NOMO-1 (cell line): ENCODE data around the gene TPCN2.
A peak's percentile ranks its signal among the peaks of the same experiment; 100 is the strongest.

Experiments used
- DNase-seq, 2 experiments: peaks; one replicate each; lab custom pipeline; 2025; ENCODE audit not compliant: unreplicated experiment in 2 of 2; lab: John Stamatoyannopoulos, UW

The TPCN2 gene

GRCh38 chr11:69035946-69036340 is 12.8 kb upstream of the TPCN2 start:
- DNase-seq = no peak

GRCh38 chr11:69037074-69037473 is 11.7 kb upstream of the TPCN2 start:
- DNase-seq = no peak

GRCh38 chr11:69037544-69037943 is 11.2 kb upstream of the TPCN2 start:
- no peak for DNase-seq

- no peak for DNase-seq
These were observed 9.2 kb upstream of the TPCN2 start for GRCh38 chr11:69039501-69039900.

DNA sequence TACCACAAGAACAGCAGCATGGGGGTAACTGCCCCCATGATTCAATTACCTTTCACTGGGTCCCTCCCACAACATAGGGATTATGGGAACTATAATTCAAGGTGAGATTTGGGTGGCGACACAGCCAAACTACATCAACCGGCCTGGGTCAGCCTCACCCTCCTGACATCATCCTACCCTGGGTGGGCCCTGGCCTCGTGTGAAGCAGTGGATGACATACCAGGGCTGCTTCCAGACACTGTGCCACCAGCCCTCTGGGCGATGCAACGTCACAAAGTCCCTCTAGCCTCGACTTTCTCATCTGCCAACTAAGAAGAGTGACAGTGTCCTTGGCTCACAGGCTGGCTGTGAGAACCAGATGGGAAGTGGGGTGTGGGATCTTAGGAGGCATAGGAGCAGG is 8.7 kb upstream of the TPCN2 start:
- DNase-seq = no peak

GRCh38 chr11:69040581-69041260 is 8.0 kb upstream of the TPCN2 start:
- no peak for DNase-seq

GRCh38 chr11:69041516-69041915 is 7.2 kb upstream of the TPCN2 start:
- no peak for DNase-seq

GRCh38 chr11:69044111-69045013 is 4.4 kb upstream of the TPCN2 start:
- peak in 1 of 2 experiments; percentile 28 for DNase-seq

GRCh38 chr11:69048031-69048693 is 570 bp upstream of the TPCN2 start:
- peak in 1 of 2 experiments; percentile 42 for DNase-seq

- peak; percentile 19 to 45 for DNase-seq
These were observed 747 bp downstream of the TPCN2 start for GRCh38 chr11:69049490-69049867.

- DNase-seq = no peak
These were observed 2.1 kb downstream of the TPCN2 start for GRCh38 chr11:69050592-69051380.

DNA sequence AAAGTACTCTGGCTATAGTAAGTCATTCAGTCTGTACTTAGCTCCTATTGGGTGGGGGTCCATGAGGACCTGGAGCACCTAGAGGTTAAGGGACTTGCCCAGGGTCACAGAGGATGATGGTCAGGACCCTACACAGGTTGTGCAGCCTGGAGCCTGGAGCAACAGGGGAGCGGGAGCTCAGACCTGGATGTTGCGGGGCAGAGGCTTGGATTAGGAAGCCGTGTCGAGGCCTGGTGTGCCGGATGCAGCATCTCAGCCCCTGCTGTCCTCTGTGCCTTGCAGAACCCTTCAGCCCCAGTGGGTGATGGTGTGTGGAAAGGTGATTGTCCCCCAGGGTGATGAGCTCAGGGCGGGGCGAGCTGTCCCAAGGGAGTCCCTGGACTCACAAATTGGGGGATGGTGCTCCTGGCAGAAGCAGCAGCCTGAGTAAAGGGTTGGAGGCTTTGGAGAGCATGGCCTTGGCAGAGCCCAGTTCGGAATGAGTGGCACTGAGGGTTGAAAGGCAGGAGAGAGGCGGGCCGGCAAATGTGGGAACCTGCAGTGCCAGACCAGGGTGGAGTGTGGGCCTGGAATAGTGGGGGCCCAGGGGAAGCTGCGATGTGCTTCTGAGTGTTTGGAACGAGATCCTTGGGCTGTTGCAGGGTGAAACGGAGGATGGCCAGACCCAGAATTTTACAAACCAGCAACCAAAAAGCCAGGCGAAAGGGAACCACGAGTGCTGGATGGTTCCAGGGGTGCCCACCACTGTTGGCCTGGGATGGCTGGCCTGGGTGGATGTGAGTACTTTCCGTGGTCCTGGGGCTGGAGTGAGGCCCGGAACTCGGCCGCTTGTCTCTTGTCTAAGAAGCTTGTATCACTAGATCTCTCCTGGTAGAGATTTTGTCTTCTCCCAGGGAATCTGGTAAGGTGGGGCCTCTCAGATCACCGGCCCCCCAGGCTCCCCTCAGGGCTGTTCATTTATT is 2.9 kb downstream of the TPCN2 start:
- no peak for DNase-seq

DNA sequence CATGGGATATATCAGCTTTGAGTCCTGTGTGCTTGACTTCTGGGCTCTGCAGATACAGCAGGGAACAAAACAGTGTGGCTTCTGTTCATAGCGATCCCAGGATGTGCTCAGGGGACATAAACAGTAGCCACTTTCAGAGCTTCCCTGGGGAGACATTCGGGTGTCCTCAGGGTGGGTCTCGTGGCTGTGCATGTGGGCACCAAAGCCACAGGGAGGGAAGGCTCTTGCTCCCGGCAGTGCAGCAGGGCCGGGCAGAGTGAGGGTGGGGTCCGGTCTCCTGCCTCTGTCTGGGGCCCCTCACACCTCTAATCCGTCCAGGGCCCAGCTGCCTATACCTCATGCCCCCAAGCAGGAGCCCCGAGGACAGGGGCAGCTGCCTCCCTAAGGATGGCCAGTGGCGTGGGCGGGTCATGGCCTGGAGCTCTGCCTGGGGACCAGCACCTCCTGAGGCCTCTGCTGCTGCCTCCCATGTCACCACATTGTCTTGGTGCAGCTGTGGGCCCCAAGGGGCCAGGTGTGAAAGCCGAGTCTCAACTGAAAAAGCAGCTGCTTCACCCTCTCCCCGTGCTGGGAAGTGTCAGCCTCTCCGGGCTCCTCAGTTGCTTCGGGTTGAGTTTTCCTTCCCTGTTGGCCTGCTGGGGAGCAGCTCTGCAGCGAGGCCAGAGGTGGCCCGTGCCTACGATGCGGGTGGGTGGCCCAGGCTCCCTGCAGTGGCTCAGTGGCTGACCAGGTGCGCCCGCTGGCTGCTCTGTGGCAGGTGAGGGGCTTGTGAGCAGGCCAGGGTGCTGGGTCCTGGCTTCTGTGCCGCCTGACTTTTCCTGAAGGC is 3.8 kb downstream of the TPCN2 start:
- no peak for DNase-seq

GRCh38 chr11:69053169-69053477 is 4.4 kb downstream of the TPCN2 start:
- DNase-seq = no peak

- DNase-seq = no peak
These were observed 5.0 kb downstream of the TPCN2 start for GRCh38 chr11:69053546-69054396.

DNA sequence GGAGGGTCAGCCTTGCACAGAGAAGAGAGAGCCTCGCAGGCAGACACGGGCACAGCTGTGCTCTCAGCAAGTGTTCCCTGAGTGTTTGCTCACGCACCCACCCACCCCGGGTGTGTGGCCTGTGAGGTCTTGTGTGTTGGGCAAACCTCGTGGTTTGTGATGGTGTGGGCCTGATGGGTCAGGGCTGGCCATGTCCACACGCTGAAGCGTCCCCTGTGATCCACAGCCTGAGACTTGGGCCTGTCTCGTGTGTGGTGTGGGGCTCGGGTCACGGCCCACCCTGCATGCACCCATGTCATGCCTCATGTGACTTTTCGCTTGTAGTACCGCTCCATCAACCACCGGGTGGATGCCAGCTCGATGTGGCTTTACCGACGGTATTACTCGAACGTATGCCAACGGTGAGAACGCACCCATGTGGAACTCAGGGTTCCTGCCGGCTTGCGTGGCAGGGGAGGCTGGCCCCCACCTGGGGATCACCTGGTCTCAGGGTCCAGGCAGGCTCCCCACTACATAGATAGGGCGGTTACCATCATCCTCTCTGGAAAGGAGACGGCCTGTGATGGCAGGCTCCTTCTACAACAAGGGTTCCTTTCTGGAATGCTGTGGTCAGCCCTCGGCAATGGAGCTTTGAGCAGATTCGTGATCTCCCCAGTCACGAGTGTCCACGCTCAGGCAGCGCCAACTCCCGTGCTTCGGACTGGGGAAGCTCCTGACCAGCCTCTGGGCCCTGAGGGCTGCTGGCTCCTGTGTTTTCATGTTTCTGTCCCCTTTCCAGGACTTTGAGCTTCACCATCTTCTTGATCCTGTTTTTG is 5.9 kb downstream of the TPCN2 start:
- DNase-seq = no peak

GRCh38 chr11:69055212-69055586 is 6.5 kb downstream of the TPCN2 start:
- no peak for DNase-seq
